ENCODE data around the gene MSANTD4. TPM values are rescaled to one million over a fixed set of nuclear protein-coding genes. Genes with fewer than 3 reads are reported as not detected.

MSANTD4 gene
- total and polyA plus RNA-seq, 3 experiments from 2014 or later: 6.8 to 18.3 (median 17.2) TPM

GRCh38 chr11:106051103-106051502 lies 29.1 kb upstream of the MSANTD4 start:
- no peak overlapping the region for H3K4me3 ChIP-seq (ENCODE audit: low read length)
- Mint-ChIP-seq H3K4me1 (no peaks in the 10 kb centered on the region), H3K9me3 (no peaks in the 10 kb centered on the region), H3K4me3 (no peak overlapping the region), H3K27me3 (peaks cover 0 to 3% of the 10 kb centered on the region in 2 donors), H3K36me3 (peaks cover 0 to 7% (median 5%) of the 10 kb centered on the region in 3 donors), H3K27ac (no peak overlapping the region)
- no peak overlapping the region for H3K27ac ChIP-seq (ENCODE audit: low read depth, low read length)
- no peaks in the 10 kb centered on the region for H3K9me3 ChIP-seq (ENCODE audit: low read length)
- POLR2A ChIA-PET: no interaction called here
- H3K36me3 ChIP-seq (ENCODE audit: insufficient read depth, low read length): no peaks in the 10 kb centered on the region
- no peaks in the 10 kb centered on the region for H3K4me1 ChIP-seq (ENCODE audit: insufficient read depth, low read length)
- DNase-seq: no peak
- H3K27me3 ChIP-seq (ENCODE audit: insufficient read depth, low read length, poor library complexity, severe bottlenecking): no peaks in the 10 kb centered on the region
- CTCF ChIA-PET: no interaction called here

- Mint-ChIP-seq H3K9me3 (no peaks in the 10 kb centered on the region), H3K36me3 (peaks cover 0 to 7% (median 5%) of the 10 kb centered on the region in 3 donors), H3K4me1 (no peaks in the 10 kb centered on the region), H3K4me3 (no peak overlapping the region), H3K27ac (no peak overlapping the region), H3K27me3 (peaks cover 0 to 3% of the 10 kb centered on the region in 2 donors)
- Histone ChIP-seq H3K27me3 (ENCODE audit: insufficient read depth, low read length, poor library complexity, severe bottlenecking) (no peaks in the 10 kb centered on the region), H3K36me3 (ENCODE audit: insufficient read depth, low read length) (no peaks in the 10 kb centered on the region), H3K27ac (ENCODE audit: low read depth, low read length) (no peak overlapping the region), H3K4me3 (ENCODE audit: low read length) (no peak overlapping the region), H3K4me1 (ENCODE audit: insufficient read depth, low read length) (no peaks in the 10 kb centered on the region), H3K9me3 (ENCODE audit: low read length) (no peaks in the 10 kb centered on the region)
- POLR2A ChIA-PET: no interaction called here
- no peak for DNase-seq
- CTCF ChIA-PET: interaction anchor here (1.5 kb wide), 1 partner anchor 29 kb away, joined by 3 read pairs; no protein-coding TSS in a partner anchor
Observed at GRCh38 chr11:106049727-106050476, 27.9 kb upstream of the MSANTD4 start.

DNA sequence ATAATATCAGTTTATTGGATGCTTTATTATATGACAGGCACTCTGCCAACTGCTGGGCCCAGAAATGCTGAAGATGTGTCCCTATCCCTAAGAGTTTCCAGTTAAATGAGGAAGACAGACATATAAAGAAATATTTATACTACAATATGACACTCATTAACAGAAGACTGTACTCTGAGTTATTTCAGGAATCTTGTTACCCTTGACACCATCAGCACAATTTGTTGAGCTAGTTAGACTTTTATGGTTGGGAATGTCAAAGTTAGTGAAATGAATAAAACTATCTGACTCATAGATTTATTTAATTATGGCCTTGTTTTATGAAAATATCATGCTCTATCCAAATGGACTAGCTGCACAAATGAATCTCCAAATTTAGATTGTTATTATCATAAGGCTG lies 25.6 kb upstream of the MSANTD4 start:
- Histone ChIP-seq H3K9me3 (ENCODE audit: low read length) (no peaks in the 10 kb centered on the region), H3K4me3 (ENCODE audit: low read length) (no peak overlapping the region), H3K4me1 (ENCODE audit: insufficient read depth, low read length) (no peaks in the 10 kb centered on the region), H3K36me3 (ENCODE audit: insufficient read depth, low read length) (no peaks in the 10 kb centered on the region), H3K27ac (ENCODE audit: low read depth, low read length) (no peak overlapping the region), H3K27me3 (ENCODE audit: insufficient read depth, low read length, poor library complexity, severe bottlenecking) (no peaks in the 10 kb centered on the region)
- Mint-ChIP-seq H3K4me1 (no peaks in the 10 kb centered on the region), H3K27ac (no peak overlapping the region), H3K4me3 (no peak overlapping the region), H3K27me3 (peaks cover 6 to 14% of the 10 kb centered on the region in 2 donors), H3K36me3 (no peaks in the 10 kb centered on the region), H3K9me3 (no peaks in the 10 kb centered on the region)
- no peak for DNase-seq
- ChIA-PET CTCF (no interaction called here), POLR2A (no interaction called here)

DNA sequence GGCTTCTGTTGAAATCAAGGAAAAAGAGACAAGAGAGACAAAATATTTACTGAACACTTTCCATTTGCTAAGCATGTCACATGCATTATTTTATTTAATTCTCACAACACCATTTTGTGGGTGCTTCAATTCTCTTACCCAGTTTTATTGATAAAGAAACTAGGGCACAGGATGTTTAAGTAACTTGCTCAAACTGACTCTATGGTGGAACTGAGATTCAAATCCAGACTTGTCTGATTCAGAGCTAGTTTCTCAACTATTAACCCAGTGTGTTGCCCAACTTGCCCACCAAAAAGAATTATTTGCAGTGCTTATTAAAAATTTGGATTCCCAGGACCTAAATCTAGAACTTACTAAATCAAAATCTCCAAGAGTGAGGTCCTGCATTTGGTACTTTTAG lies 21.5 kb upstream of the MSANTD4 start:
- ChIA-PET POLR2A (no interaction called here), CTCF (no interaction called here)
- Histone ChIP-seq H3K27me3 (ENCODE audit: insufficient read depth, low read length, poor library complexity, severe bottlenecking) (no peaks in the 10 kb centered on the region), H3K4me1 (ENCODE audit: insufficient read depth, low read length) (no peaks in the 10 kb centered on the region), H3K27ac (ENCODE audit: low read depth, low read length) (no peak overlapping the region), H3K4me3 (ENCODE audit: low read length) (no peak overlapping the region), H3K9me3 (ENCODE audit: low read length) (no peaks in the 10 kb centered on the region), H3K36me3 (ENCODE audit: insufficient read depth, low read length) (no peaks in the 10 kb centered on the region)
- DNase-seq: no peak
- Mint-ChIP-seq H3K9me3 (no peaks in the 10 kb centered on the region), H3K4me3 (no peak overlapping the region), H3K36me3 (peaks cover 0 to 8% (median 0%) of the 10 kb centered on the region in 3 donors), H3K4me1 (no peaks in the 10 kb centered on the region), H3K27me3 (peaks cover 6 to 35% of the 10 kb centered on the region in 2 donors), H3K27ac (no peak overlapping the region)

GRCh38 chr11:106032861-106033260 lies 10.8 kb upstream of the MSANTD4 start:
- H3K9me3 Mint-ChIP-seq: peaks cover 0 to 3% (median 2%) of the 10 kb centered on the region in 5 donors
- H3K9me3 ChIP-seq (ENCODE audit: low read length): no peaks in the 10 kb centered on the region
- CTCF ChIA-PET: no interaction called here
- POLR2A ChIA-PET: no interaction called here
- H3K36me3 Mint-ChIP-seq: no peaks in the 10 kb centered on the region
- H3K4me3 ChIP-seq (ENCODE audit: low read length): no peak overlapping the region
- no peaks in the 10 kb centered on the region for H3K27me3 ChIP-seq (ENCODE audit: insufficient read depth, low read length, poor library complexity, severe bottlenecking)
- H3K27ac ChIP-seq (ENCODE audit: low read depth, low read length): no peak overlapping the region
- no peak overlapping the region for H3K27ac Mint-ChIP-seq
- no peaks in the 10 kb centered on the region for H3K4me1 Mint-ChIP-seq
- no peaks in the 10 kb centered on the region for H3K4me1 ChIP-seq (ENCODE audit: insufficient read depth, low read length)
- no peak for DNase-seq
- H3K36me3 ChIP-seq (ENCODE audit: insufficient read depth, low read length): no peaks in the 10 kb centered on the region
- peaks cover 9 to 79% of the 10 kb centered on the region in 2 donors for H3K27me3 Mint-ChIP-seq
- H3K4me3 Mint-ChIP-seq: no peak overlapping the region

- DNase-seq: no peak
- Histone ChIP-seq H3K27ac (ENCODE audit: low read depth, low read length) (no peak overlapping the region), H3K27me3 (ENCODE audit: insufficient read depth, low read length, poor library complexity, severe bottlenecking) (no peaks in the 10 kb centered on the region), H3K4me3 (ENCODE audit: low read length) (no peak overlapping the region), H3K9me3 (ENCODE audit: low read length) (no peaks in the 10 kb centered on the region), H3K4me1 (ENCODE audit: insufficient read depth, low read length) (no peaks in the 10 kb centered on the region), H3K36me3 (ENCODE audit: insufficient read depth, low read length) (no peaks in the 10 kb centered on the region)
- peaks cover 8 to 80% of the 10 kb centered on the region in 2 donors for H3K27me3 Mint-ChIP-seq
- H3K4me3 Mint-ChIP-seq: no peak overlapping the region
- ChIA-PET CTCF (no interaction called here), POLR2A (no interaction called here)
- H3K36me3 Mint-ChIP-seq: no peaks in the 10 kb centered on the region
- H3K9me3 Mint-ChIP-seq: peaks cover 0 to 4% (median 2%) of the 10 kb centered on the region in 5 donors
- H3K4me1 Mint-ChIP-seq: no peaks in the 10 kb centered on the region
- H3K27ac Mint-ChIP-seq: no peak overlapping the region
Observed at GRCh38 chr11:106031936-106032335, 9.9 kb upstream of the MSANTD4 start.

GRCh38 chr11:106031202-106031810 lies 9.3 kb upstream of the MSANTD4 start:
- Mint-ChIP-seq H3K9me3 (peaks cover 0 to 4% (median 2%) of the 10 kb centered on the region in 5 donors), H3K4me3 (no peak overlapping the region), H3K27me3 (peaks cover 8 to 80% of the 10 kb centered on the region in 2 donors), H3K4me1 (no peaks in the 10 kb centered on the region), H3K27ac (no peak overlapping the region), H3K36me3 (no peaks in the 10 kb centered on the region)
- H3K27me3 ChIP-seq (ENCODE audit: insufficient read depth, low read length, poor library complexity, severe bottlenecking): no peaks in the 10 kb centered on the region
- H3K9me3 ChIP-seq (ENCODE audit: low read length): no peaks in the 10 kb centered on the region
- H3K36me3 ChIP-seq (ENCODE audit: insufficient read depth, low read length): no peaks in the 10 kb centered on the region
- DNase-seq: no peak
- no peak overlapping the region for H3K27ac ChIP-seq (ENCODE audit: low read depth, low read length)
- no peak overlapping the region for H3K4me3 ChIP-seq (ENCODE audit: low read length)
- ChIA-PET CTCF (no interaction called here), POLR2A (no interaction called here)
- H3K4me1 ChIP-seq (ENCODE audit: insufficient read depth, low read length): no peaks in the 10 kb centered on the region

DNA sequence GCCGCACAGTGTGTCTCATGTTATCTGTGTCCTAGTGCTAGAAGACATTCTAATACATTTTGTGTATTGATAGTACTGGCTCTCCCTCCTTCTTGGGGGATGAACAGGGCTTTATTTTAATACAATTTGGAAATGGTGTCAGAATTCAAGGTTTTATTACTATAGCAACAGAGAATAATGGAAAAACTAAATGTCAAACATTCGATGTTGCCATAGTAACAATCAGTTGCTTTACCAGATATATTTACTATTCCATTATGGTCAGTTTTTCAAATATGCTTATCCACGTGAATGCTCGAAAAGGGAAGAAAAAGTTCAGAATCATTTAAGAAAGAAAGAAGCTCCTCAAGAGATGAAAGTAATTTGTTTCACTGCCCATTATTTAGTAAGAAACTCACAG lies 8.6 kb upstream of the MSANTD4 start:
- Mint-ChIP-seq H3K4me1 (no peaks in the 10 kb centered on the region), H3K9me3 (peaks cover 0 to 4% (median 2%) of the 10 kb centered on the region in 5 donors), H3K27me3 (peaks cover 11 to 80% of the 10 kb centered on the region in 2 donors), H3K27ac (no peak overlapping the region), H3K36me3 (no peaks in the 10 kb centered on the region), H3K4me3 (no peak overlapping the region)
- DNase-seq: no peak
- H3K27ac ChIP-seq (ENCODE audit: low read depth, low read length): no peak overlapping the region
- H3K4me1 ChIP-seq (ENCODE audit: insufficient read depth, low read length): no peaks in the 10 kb centered on the region
- H3K4me3 ChIP-seq (ENCODE audit: low read length): no peak overlapping the region
- no peaks in the 10 kb centered on the region for H3K9me3 ChIP-seq (ENCODE audit: low read length)
- H3K36me3 ChIP-seq (ENCODE audit: insufficient read depth, low read length): no peaks in the 10 kb centered on the region
- ChIA-PET POLR2A (no interaction called here), CTCF (no interaction called here)
- H3K27me3 ChIP-seq (ENCODE audit: insufficient read depth, low read length, poor library complexity, severe bottlenecking): no peaks in the 10 kb centered on the region
